Measurements from ENCODE around the gene PCNX2. TPM values are rescaled to one million over a fixed set of nuclear protein-coding genes. Genes with fewer than 3 reads are reported as not detected.

The PCNX2 gene
- total and polyA plus RNA-seq, 4 donors, result 2.0 to 15.1 (median 6.4) TPM

GRCh38 chr1:233170741-233171140, 124.8 kb downstream of the PCNX2 start:
- Histone ChIP-seq H3K36me3 (ENCODE audit: control insufficient read depth in 4 of 4, insufficient read depth in 4 of 4, low read length in 4 of 4) (peaks cover 0 to 6% (median under 1%) of the 10 kb centered on the region in 4 donors), H3K4me3 (no peak overlapping the region), H3K4me1 (ENCODE audit: control insufficient read depth in 5 of 5, insufficient read depth in 5 of 5, low read length in 5 of 5) (no peaks in the 10 kb centered on the region), H3K9me3 (ENCODE audit: control insufficient read depth in 4 of 4, insufficient read depth in 3 of 4, low read length in 3 of 4) (no peaks in the 10 kb centered on the region), H3K27me3 (ENCODE audit: control insufficient read depth in 3 of 3, insufficient read depth in 3 of 3, low read length in 2 of 3) (no peaks in the 10 kb centered on the region), H3K27ac (ENCODE audit: low read depth in 1 of 2, low read length in 1 of 2) (no peak overlapping the region), H3K9ac (ENCODE audit: insufficient read depth in 1 of 2, low read length in 2 of 2) (no peak overlapping the region)
- 98% methylated on average over 9 of the region's 9 CpGs for WGBS, 2 donors
- no peak for TF ChIP-seq CTCF (IDR thresholded peaks at IDR 0.05; ENCODE audit: control extremely low read depth, extremely low read depth)
- ATAC-seq (ENCODE audit: insufficient read depth, low FRiP score) (no peak), DNase-seq (no peak)

DNA sequence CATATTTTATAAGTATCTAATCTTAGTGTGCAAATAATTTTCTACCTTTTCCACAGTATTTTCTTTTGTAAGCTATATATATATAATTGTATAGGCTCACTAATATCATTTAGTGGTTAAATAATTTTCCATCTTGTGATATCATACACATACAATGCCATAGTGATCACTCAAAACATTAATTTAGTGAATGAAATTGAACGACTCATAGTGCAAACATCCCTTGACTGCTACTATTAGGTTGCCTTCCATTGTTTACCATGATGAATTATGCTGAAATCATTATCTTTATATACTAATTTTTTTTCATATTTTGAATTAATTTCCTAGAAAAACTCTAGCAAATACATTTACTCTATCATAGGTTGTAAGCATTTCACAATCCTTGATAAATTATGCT, 127.1 kb downstream of the PCNX2 start:
- DNase-seq (no peak), ATAC-seq (ENCODE audit: insufficient read depth, low FRiP score) (no peak)
- Histone ChIP-seq H3K4me1 (ENCODE audit: control insufficient read depth in 5 of 5, insufficient read depth in 5 of 5, low read length in 5 of 5) (no peaks in the 10 kb centered on the region), H3K4me3 (no peak overlapping the region), H3K27me3 (ENCODE audit: control insufficient read depth in 3 of 3, insufficient read depth in 3 of 3, low read length in 2 of 3) (no peaks in the 10 kb centered on the region), H3K9me3 (ENCODE audit: control insufficient read depth in 4 of 4, insufficient read depth in 3 of 4, low read length in 3 of 4) (peaks cover 0 to 5% (median 2%) of the 10 kb centered on the region in 4 donors), H3K9ac (ENCODE audit: insufficient read depth in 1 of 2, low read length in 2 of 2) (no peak overlapping the region), H3K36me3 (ENCODE audit: control insufficient read depth in 4 of 4, insufficient read depth in 4 of 4, low read length in 4 of 4) (peaks cover 0 to 6% (median under 1%) of the 10 kb centered on the region in 4 donors), H3K27ac (ENCODE audit: low read depth in 1 of 2, low read length in 1 of 2) (no peak overlapping the region)
- TF ChIP-seq CTCF (IDR thresholded peaks at IDR 0.05; ENCODE audit: control extremely low read depth, extremely low read depth), result no peak
- WGBS, 2 donors, result 74 to 90% methylated on average over 1 of the region's 1 CpG

GRCh38 chr1:233166896-233167295, 128.6 kb downstream of the PCNX2 start:
- H3K27me3 ChIP-seq (ENCODE audit: control insufficient read depth in 3 of 3, insufficient read depth in 3 of 3, low read length in 2 of 3), result no peaks in the 10 kb centered on the region
- H3K9me3 ChIP-seq (ENCODE audit: control insufficient read depth in 4 of 4, insufficient read depth in 3 of 4, low read length in 3 of 4), result peaks cover 0 to 5% (median 2%) of the 10 kb centered on the region in 4 donors
- H3K27ac ChIP-seq (ENCODE audit: low read depth in 1 of 2, low read length in 1 of 2), result no peak overlapping the region

More at GRCh38 chr1:233166896-233167295, 128.6 kb downstream of the PCNX2 start:
- Histone ChIP-seq H3K9ac (ENCODE audit: insufficient read depth in 1 of 2, low read length in 2 of 2) (no peak overlapping the region), H3K36me3 (ENCODE audit: control insufficient read depth in 4 of 4, insufficient read depth in 4 of 4, low read length in 4 of 4) (peaks cover 0 to 3% (median 0%) of the 10 kb centered on the region in 4 donors), H3K4me3 (no peak overlapping the region), H3K4me1 (ENCODE audit: control insufficient read depth in 5 of 5, insufficient read depth in 5 of 5, low read length in 5 of 5) (no peaks in the 10 kb centered on the region)
- ATAC-seq (ENCODE audit: insufficient read depth, low FRiP score), result no peak
- no peak for DNase-seq
- 58 to 75% methylated on average over 4 of the region's 4 CpGs for WGBS, 2 donors
- TF ChIP-seq CTCF (IDR thresholded peaks at IDR 0.05; ENCODE audit: control extremely low read depth, extremely low read depth), result no peak
